ENCODE measurements around the gene SLC22A16.

The SLC22A16 gene

DNA sequence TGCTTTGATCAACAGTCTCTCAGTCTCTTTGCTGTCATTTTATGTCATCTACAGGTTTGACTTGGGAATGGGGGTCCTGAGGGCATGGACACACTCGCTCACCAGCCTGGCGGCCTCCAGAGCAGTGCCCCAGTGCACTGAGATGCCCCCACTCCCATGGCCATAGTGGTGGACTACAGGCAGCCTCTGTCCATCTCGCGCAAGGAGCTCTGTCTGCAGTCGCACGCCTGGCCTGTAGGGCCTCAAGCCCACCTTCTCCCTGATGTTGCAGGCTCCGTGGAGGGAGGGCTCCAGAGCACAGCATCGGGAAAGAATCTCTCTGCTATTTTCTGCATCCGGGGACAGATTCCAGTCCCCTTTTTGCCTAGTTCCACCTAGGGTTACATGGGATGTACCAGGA, 83.7 kb downstream of the SLC22A16 start:
- 0 out of 2 replicates have a peak, but pooled peaks cover 2% of the 10 kb centered on the region for H3K4me1 ChIP-seq (ENCODE audit: insufficient read depth, low read length)
- H3K9me3 ChIP-seq (ENCODE audit: insufficient read depth, low read depth, low read length), result no peaks in the 10 kb centered on the region
- no peaks in the 10 kb centered on the region for H3K36me3 ChIP-seq (ENCODE audit: insufficient read depth, low read depth, low read length)
- H3K27ac ChIP-seq (ENCODE audit: low read length), result no peak overlapping the region
- H3K4me3 ChIP-seq (ENCODE audit: low read length), result no peak overlapping the region
- H3K9ac ChIP-seq (ENCODE audit: low read depth, low read length), result no peak overlapping the region
- H3K27me3 ChIP-seq (ENCODE audit: insufficient read depth, low read length), result no peaks in the 10 kb centered on the region

DNA sequence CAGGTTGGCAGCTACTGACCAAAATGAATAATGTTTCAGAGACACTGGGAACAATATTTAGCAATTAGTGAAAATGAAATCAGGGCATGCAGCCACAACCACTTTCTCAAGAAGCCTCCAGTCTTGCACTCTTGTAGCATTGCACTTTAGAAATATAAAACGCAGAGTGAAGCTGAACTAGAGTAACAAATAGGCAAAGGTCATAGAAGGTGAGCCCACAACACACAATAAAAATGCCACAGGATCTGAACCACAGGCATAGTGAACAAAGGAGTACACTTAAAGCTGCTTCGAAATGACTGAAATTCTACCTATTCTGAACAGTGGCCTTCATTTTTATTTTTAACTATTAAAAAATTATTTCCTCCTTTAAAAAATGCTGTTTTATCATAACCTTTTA, 86.0 kb downstream of the SLC22A16 start:
- H3K36me3 ChIP-seq (ENCODE audit: insufficient read depth, low read depth, low read length), result no peaks in the 10 kb centered on the region
- no peak overlapping the region for H3K27ac ChIP-seq (ENCODE audit: low read length)
- H3K27me3 ChIP-seq (ENCODE audit: insufficient read depth, low read length), result no peaks in the 10 kb centered on the region
- peaks cover 8% of the 10 kb centered on the region; the same call in 1 of the 2 replicates for H3K4me1 ChIP-seq (ENCODE audit: insufficient read depth, low read length)
- no peaks in the 10 kb centered on the region for H3K9me3 ChIP-seq (ENCODE audit: insufficient read depth, low read depth, low read length)
- H3K4me3 ChIP-seq (ENCODE audit: low read length), result no peak overlapping the region
- no peak overlapping the region for H3K9ac ChIP-seq (ENCODE audit: low read depth, low read length)

DNA sequence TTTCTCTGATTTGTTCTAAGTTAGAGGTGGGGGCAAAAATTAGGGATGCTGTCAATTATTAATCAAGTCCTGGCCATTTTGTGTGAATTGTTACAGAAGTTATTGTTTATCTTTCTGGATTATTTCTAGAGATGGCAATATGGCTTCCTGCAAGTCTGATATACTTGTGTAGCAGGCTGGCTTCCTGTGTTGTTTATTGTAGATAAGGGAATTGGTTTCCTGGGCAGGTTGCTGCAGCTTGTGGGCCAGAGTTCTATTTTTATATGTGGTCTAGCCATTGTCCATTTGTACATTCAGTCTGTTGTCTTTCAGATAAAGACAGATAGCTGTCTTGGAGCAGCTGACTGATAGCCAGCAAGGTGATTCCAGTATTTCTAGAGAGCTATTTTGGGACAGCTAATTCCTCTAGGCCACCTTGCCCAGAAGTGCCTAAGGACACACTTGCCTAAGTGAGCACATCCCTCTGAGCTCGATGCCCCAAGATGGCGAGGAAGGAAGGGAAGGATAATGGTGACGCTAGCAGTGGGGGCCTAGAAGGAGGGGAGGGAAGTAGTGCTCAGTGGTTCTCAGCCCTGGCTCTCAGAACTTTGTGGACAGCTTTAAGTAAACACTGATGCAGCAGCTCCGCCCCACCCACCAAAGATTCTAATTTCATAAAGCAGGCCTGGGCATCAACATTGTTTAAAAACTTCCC, 86.6 kb downstream of the SLC22A16 start:
- no peaks in the 10 kb centered on the region for H3K9me3 ChIP-seq (ENCODE audit: insufficient read depth, low read depth, low read length)
- H3K27ac ChIP-seq (ENCODE audit: low read length), result no peak overlapping the region
- H3K4me3 ChIP-seq (ENCODE audit: low read length), result no peak overlapping the region
- H3K9ac ChIP-seq (ENCODE audit: low read depth, low read length), result no peak overlapping the region
- H3K4me1 ChIP-seq (ENCODE audit: insufficient read depth, low read length), result peaks cover 8% of the 10 kb centered on the region; the same call in 1 of the 2 replicates
- no peaks in the 10 kb centered on the region for H3K27me3 ChIP-seq (ENCODE audit: insufficient read depth, low read length)
- no peaks in the 10 kb centered on the region for H3K36me3 ChIP-seq (ENCODE audit: insufficient read depth, low read depth, low read length)

DNA sequence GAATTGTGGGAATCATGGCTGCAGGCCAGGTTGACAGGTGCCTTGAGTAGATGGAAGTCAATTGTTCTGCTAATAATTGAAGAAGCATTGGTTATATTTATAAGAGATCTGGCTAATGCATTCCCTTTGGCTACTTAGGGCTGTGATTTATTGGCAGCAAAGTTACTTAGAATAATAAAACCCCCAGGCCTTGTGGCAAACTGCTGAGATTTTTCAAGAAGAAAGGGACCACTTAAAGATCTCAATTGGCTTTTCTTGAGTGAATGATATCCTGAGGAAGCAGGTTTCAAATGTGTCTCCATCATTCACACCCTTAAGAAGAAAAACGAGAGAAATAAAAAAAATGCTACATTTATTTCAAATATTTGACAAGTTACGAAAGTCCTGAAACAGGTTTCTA, 88.4 kb downstream of the SLC22A16 start:
- Histone ChIP-seq H3K27ac (ENCODE audit: low read length) (no peak overlapping the region), H3K9ac (ENCODE audit: low read depth, low read length) (no peak overlapping the region), H3K36me3 (ENCODE audit: insufficient read depth, low read depth, low read length) (no peaks in the 10 kb centered on the region)

DNA sequence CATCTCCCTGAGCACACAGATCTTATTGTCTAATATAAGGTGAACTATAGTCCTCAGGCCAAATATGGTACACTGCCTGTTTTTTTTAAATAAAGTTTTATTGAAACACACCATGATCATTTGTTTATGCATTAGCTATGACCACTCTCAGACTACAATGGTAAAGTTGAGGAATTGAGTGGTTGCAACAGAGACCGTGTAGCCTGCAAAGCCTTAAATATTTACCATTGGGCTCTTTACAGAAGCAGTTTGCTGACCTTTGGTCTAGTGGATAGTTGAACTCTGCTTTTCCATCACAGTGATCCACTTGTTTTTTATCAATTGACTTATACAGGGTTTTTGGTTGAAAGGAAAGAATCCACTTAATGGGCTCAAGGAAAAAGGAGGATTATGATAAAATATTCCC, 91.0 kb downstream of the SLC22A16 start:
- peaks cover 8% of the 10 kb centered on the region; the same call in 1 of the 2 replicates for H3K4me1 ChIP-seq (ENCODE audit: insufficient read depth, low read length)
- H3K9me3 ChIP-seq (ENCODE audit: insufficient read depth, low read depth, low read length), result no peaks in the 10 kb centered on the region
- H3K4me3 ChIP-seq (ENCODE audit: low read length), result no peak overlapping the region
- no peak overlapping the region for H3K9ac ChIP-seq (ENCODE audit: low read depth, low read length)
- no peaks in the 10 kb centered on the region for H3K36me3 ChIP-seq (ENCODE audit: insufficient read depth, low read depth, low read length)
- no peak overlapping the region for H3K27ac ChIP-seq (ENCODE audit: low read length)
- H3K27me3 ChIP-seq (ENCODE audit: insufficient read depth, low read length), result no peaks in the 10 kb centered on the region

More for the DNA sequence above, 88.4 kb downstream of the SLC22A16 start:
- H3K9me3 ChIP-seq (ENCODE audit: insufficient read depth, low read depth, low read length), result no peaks in the 10 kb centered on the region
- H3K27me3 ChIP-seq (ENCODE audit: insufficient read depth, low read length), result no peaks in the 10 kb centered on the region
- peaks cover 8% of the 10 kb centered on the region; the same call in 1 of the 2 replicates for H3K4me1 ChIP-seq (ENCODE audit: insufficient read depth, low read length)
- no peak overlapping the region for H3K4me3 ChIP-seq (ENCODE audit: low read length)

DNA sequence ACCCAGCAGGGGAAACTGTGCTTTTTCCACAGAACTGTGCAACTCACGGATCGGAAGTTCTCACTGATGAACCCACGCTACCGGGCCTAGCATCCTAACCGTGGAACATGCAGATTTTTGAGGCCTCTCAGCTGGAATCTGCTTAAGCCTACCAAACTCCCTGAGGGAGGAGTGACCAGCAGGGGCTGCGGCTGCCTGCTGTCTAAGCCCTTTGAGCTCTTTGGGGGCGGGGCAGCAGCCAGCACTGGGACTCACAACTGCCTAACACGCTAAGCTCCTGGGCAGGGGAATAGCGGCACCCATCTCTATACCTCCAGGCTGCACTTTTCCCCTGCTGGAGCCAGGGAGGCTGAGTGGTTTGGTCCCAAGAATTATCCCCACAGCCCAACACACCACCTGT, 97.9 kb downstream of the SLC22A16 start:
- Histone ChIP-seq H3K9me3 (ENCODE audit: insufficient read depth, low read depth, low read length) (no peaks in the 10 kb centered on the region), H3K36me3 (ENCODE audit: insufficient read depth, low read depth, low read length) (no peaks in the 10 kb centered on the region), H3K4me1 (ENCODE audit: insufficient read depth, low read length) (no peaks in the 10 kb centered on the region; the same call in 1 of the 2 replicates), H3K27me3 (ENCODE audit: insufficient read depth, low read length) (no peaks in the 10 kb centered on the region), H3K9ac (ENCODE audit: low read depth, low read length) (no peak overlapping the region), H3K27ac (ENCODE audit: low read length) (no peak overlapping the region), H3K4me3 (ENCODE audit: low read length) (no peak overlapping the region)

Data from iPS-20b (cell line).